NOMO-1 treated with dmso at 0.1 percent for 144 hours (cell line): ENCODE results near the gene PRM1.
A peak's percentile ranks its signal among the peaks of the same experiment; 100 is the strongest.

Experiments
- DNase-seq: peaks from one replicate; lab custom pipeline; 2025; ENCODE audit not compliant: unreplicated experiment; lab: John Stamatoyannopoulos, UW

The PRM1 gene

DNA sequence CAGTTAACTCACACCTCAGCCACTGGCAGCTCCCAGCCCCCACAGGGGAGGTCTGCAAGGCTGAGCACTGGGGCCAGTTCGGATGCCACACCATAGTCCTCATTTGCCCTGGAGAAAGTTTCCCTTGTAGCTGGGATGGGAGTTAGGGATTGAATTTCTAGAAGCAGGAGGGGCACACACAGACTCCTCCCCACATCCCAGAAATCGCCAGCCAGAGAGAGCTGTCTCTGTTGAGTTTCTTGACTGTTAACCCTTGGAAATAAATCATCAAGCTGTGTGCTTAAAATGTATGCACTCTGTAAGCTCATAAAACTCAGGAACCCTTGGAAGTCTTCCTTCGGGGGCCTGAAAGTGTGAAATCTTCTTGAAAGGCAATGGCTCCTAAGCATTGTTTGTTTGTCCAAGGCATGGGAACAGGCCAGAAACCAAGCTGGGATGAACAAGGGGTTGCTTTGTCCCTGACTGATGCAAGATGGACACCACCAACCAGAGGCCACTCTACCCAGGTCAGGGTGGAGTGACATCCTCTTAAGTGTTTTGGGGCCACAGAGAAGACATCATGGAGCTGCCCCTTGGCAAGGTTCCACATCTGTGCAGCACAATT lies 7.3 kb downstream of the PRM1 start:
- no peak for DNase-seq

DNA sequence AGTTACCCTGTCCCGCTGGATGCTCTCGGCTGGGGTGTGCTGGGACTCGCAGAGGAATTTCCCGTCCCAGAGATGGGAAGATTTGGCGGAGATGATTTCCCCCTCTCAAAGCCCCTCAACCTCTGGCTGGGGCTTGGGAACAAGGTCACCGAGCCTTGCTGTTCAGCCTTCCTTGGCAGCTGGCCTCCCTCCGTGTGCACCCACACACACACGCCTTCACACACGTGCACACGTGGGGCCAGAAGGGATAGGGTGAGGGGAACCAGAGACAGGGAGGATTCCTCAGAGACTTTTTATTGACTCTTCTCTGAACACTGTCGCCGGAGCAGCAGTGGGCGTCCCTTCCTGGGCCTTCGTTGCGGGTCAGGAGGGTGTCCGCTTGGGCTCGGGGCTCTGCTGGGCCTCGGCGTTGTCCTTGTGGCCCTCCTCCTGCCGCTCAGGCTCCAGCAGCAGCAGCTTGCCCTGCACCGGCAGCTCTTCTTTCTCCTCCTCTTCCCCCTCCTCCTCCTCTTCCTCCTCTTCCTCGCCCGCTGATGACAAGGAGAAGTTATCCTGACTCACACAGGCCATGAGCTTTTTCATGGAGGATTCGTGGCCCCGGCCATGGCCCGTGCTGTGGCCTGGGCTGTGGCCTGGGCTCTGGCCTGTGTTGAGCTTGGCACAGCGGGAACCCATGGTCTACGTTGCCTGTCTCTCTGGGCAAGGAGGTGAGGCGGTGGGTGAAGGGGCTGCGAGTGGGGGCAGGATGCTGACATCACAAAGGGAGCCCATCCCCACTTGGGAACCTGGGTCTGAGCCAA lies 8.0 kb downstream of the PRM1 start, which contains the start of gene PRM3:
Gene PRM3, minus strand, starts transcription at position 709 of the 800 bp plus-strand sequence. Its CDS starts 34 bp downstream, at position 675.
- no peak for DNase-seq

- DNase-seq = no peak
Observed at GRCh38 chr16:11272484-11272883, 8.6 kb downstream of the PRM1 start.

- no peak for DNase-seq
Observed at GRCh38 chr16:11271610-11272009, 9.5 kb downstream of the PRM1 start.

DNA sequence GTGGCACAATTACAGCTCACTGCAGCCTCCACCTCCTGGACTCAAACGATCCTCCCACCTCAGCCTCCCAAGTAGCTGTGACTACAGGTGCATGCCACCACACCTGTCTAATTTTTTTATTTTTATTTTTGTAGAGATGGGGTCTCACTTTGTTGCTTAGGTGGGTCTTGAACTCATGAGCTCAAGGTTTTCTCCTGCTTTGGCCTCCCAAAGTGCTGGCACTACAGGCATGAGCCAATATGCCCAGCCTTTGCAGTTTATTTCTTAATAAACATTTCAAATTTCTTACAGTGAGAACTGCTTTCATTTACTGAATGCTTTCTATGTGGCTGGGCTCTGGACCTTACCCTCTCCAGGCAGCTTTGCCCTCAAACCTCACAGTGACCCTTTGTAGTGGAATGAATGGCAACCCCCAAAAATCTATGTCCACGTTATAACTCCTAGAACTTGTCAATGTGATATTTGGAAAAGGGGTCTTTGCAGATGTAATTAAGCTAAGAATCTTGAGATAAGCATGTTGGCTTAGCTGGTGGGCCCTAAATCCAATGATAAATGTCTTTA lies 10.4 kb downstream of the PRM1 start:
- DNase-seq = no peak

GRCh38 chr16:11268921-11269375 lies 12.2 kb downstream of the PRM1 start, which contains the start of gene TNP2:
Gene TNP2, minus strand, starts transcription at chr16:11269325. Its CDS starts 63 bp downstream, at chr16:11269262.
- DNase-seq = no peak

GRCh38 chr16:11265124-11265523 lies 16.0 kb downstream of the PRM1 start:
- DNase-seq = no peak

- peak; percentile 81 for DNase-seq
Observed at GRCh38 chr16:11264155-11264832, 16.8 kb downstream of the PRM1 start.

DNA sequence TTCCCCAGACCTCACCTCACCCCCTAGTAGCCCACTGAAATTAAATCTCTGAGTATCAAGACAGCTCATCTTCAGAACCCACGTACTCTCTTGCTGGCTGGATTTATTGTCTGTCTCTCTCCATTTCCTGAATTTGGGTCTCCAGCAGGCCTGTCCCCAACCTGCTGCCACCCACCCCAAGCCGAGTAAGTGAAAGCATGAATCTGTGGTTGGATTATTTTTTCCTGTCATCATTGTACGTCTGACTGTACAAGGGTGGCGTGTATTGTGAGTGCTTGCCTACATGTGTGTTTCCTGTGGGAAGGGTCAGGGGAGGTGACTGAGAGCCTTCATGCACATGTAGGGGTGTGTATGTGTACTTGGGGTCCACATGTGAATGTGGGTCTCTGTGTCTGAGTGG lies 17.4 kb downstream of the PRM1 start:
- no peak for DNase-seq

DNA sequence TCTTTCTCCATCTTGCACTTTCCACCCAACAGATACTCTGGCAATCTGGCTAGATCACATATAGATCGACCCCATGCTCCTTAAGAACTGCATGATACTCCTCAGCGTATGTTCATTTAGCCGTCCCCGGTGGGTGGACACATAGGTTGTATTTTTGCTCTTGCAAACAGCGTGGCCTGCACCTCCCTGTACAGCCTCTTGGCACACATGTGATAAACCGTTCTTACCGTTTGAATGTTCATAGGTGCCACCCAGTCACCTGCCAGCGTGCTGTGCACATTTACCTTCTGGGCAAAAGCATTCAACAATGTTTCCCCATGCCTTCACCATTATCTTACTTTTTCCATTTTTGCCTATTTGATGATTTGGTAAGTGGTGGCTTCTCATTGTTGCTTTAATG lies 18.2 kb downstream of the PRM1 start:
- no peak for DNase-seq

GRCh38 chr16:11260596-11260966 lies 20.5 kb downstream of the PRM1 start:
- DNase-seq = no peak

- DNase-seq = no peak
Observed at GRCh38 chr16:11259655-11260595, 21.2 kb downstream of the PRM1 start.

GRCh38 chr16:11258553-11259492 lies 22.3 kb downstream of the PRM1 start:
- no peak for DNase-seq

DNA sequence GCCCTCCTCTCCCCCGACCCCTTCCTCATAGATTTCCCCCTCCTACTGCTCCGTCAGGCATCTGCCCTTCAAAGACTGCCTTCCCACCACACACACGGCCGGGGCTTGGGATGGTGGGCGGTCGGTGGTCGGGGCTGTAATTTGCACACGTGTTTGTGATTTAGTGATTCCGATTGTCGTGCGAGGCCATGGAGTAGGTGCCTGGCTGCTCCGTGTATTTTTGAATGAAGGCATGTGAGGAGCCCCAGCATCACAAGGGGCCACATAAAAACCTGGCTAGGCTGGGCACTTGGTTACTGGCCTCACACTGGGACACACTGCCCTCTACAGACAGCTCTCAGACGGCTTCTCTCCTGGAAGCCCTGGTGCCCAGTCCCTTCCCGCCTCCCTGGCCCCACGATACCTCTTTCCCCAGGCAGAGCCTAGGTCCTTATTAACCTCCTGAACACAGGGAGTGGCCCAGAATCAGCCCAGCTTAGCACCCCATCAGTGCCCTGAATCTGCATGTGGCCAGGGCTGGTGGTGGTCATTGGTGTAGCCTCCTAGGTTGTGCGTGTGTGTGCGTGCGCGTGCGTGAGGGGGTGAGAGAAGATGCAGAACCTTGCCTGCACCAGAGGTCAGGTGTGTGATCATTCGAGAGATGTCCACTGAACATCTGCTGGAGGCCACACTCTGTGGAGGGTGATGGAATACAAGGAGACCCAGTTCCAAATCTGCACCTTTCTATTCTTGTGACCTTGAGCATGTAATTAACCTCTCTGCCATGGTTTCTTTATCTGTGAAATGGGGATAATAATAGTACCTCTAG lies 23.8 kb downstream of the PRM1 start:
- peak; percentile 43 for DNase-seq

GRCh38 chr16:11256661-11257130 lies 24.4 kb downstream of the PRM1 start:
- DNase-seq = no peak

DNA sequence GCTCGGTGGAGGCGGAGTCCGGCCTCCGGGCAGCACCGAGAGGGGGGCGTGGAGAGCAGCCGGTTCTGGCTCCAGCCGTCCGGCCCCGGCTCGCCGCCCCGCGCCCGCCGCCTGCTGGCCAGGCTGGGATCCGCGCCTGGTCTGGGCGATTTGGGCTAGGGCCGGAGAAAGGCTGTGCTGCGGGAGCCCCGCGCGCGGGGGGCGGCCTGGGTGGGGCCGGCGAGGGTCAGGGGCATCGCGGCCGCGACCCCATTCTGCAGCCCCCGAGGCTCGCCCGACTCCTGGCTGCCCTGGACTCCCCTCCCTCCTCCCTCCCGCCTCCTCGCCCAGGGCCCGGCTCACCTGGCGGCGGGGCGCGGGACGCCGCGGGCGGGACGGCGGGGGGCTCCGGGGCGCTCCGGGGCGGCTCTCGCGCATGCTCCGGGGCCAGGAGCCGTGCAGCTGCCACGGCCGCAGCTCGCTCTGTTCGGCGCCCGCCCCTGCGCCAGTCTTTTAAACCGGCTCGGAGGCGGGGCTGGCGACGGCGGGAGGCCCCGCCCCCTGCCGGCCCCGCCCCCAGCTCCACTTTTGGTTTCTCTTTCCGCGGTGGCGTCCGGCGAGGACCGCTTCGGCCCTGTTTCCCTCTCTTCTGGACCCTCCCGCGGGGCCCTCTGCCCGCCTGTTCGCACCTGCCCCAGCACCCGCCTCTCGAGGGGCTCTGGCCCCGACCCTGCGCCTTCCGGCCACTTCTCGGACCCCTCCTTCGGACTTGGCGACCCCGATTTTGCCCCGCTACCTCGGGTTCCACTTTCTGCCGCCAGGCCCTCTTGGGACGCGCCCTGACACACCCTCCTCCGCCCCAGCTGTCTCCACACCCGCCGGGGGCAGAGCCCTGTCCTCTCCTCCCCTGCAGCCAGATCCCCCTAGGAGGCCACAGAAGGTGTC lies 25.1 kb downstream of the PRM1 start, which contains the start of gene SOCS1:
Gene SOCS1, minus strand, starts transcription at position 468 of the 924 bp plus-strand sequence. CDS start 726 bp downstream, outside the sequence.
- DNase-seq = peak; percentile 75
